ENCODE data around the gene SFTPB. TPM values are rescaled to one million over a fixed set of nuclear protein-coding genes. Genes with fewer than 3 reads are reported as not detected.

Gene SFTPB
- total RNA-seq, 1 donor from 2014 or later = not detected

DNA sequence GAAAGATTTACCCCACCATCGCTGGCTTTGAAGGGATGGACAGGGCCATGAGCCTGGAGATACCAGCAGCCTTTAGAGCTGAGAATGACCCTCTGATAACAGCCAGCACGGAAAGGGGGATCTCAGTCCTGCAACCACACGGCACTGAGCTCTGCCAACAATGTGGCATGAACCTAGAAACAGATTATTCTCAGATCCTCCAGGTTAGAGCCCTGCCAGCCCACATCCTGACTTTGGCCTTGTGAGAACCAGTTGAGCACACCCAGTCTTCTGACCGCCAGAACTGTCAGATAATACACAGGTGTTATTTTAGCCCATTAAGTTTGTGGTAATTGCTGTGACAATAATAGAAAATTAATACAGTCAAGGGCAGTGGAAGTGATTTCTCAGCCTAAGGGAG lies 16.8 kb upstream of the SFTPB start:
- TF ChIP-seq, protein P1, sequence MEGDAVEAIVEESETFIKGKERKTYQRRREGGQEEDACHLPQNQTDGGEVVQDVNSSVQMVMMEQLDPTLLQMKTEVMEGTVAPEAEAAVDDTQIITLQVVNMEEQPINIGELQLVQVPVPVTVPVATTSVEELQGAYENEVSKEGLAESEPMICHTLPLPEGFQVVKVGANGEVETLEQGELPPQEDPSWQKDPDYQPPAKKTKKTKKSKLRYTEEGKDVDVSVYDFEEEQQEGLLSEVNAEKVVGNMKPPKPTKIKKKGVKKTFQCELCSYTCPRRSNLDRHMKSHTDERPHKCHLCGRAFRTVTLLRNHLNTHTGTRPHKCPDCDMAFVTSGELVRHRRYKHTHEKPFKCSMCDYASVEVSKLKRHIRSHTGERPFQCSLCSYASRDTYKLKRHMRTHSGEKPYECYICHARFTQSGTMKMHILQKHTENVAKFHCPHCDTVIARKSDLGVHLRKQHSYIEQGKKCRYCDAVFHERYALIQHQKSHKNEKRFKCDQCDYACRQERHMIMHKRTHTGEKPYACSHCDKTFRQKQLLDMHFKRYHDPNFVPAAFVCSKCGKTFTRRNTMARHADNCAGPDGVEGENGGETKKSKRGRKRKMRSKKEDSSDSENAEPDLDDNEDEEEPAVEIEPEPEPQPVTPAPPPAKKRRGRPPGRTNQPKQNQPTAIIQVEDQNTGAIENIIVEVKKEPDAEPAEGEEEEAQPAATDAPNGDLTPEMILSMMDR (IDR thresholded peaks at IDR 0.05; ENCODE audit: unreplicated experiment) = no peak
- no peaks in the 10 kb centered on the region for H3K9me3 Mint-ChIP-seq
- H3K27ac Mint-ChIP-seq = no peak overlapping the region
- H3K27me3 Mint-ChIP-seq (ENCODE audit: low read depth) = peaks cover 5% of the 10 kb centered on the region
- H3K4me1 Mint-ChIP-seq = no peaks in the 10 kb centered on the region
- no peak overlapping the region for H3K4me3 Mint-ChIP-seq
- H3K36me3 Mint-ChIP-seq = no peaks in the 10 kb centered on the region
- DNase-seq (ENCODE audit: low spot score in 2 of 2, unreplicated experiment in 2 of 2) = no peak

DNA sequence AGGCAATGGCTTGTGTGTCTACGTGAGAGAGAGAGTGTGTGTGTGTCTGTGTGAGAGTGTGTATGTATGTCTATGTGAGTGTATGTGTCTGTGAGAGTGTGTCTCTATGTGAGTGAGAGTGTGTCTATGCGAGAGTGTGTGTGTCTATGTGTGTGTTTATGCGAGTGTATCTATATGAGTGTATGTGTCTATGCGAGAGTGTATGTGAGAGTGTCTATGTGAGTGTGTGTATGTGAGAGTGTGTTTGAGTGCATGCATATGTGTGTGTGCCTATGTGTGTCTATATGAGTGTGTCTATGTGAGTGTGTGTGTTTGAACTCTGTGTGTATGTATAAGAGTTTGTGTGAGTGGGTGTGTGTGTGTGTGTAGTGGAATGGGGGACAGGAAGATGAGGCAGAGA lies 16.4 kb upstream of the SFTPB start:
- H3K27me3 Mint-ChIP-seq (ENCODE audit: low read depth) = peaks cover 5% of the 10 kb centered on the region
- H3K4me3 Mint-ChIP-seq = no peak overlapping the region
- H3K36me3 Mint-ChIP-seq = no peaks in the 10 kb centered on the region

DNA sequence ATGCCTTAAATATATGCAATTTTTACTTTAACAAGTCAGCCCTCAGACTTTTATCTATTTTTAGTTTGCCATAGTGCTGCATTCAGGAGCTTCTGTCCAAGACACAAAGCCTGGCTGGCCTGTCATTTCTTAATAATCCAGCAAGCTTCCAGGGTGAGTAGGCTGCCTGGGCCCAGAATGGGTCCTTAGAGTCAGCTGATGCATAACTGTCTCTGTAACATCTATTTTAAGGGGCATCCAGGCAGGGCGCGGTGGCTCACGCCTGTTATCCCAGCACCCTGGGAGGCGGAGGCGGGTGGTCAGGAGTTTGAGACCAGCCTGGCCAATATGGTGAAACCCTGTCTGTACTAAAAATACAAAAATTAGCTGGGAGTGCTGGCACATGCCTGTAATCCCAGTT lies 14.4 kb upstream of the SFTPB start:
- Mint-ChIP-seq H3K4me1 (peaks cover 8% of the 10 kb centered on the region), H3K4me3 (no peak overlapping the region), H3K27ac (no peak overlapping the region), H3K27me3 (ENCODE audit: low read depth) (peaks cover 3% of the 10 kb centered on the region), H3K9me3 (no peaks in the 10 kb centered on the region), H3K36me3 (no peaks in the 10 kb centered on the region)
- DNase-seq (ENCODE audit: low spot score in 2 of 2, unreplicated experiment in 2 of 2) = no peak
- TF ChIP-seq, protein P1 (IDR thresholded peaks at IDR 0.05; ENCODE audit: unreplicated experiment) = no peak

More for the DNA sequence above, 16.4 kb upstream of the SFTPB start:
- DNase-seq (ENCODE audit: low spot score in 2 of 2, unreplicated experiment in 2 of 2) = no peak
- Mint-ChIP-seq H3K27ac (no peak overlapping the region), H3K9me3 (no peaks in the 10 kb centered on the region), H3K4me1 (no peaks in the 10 kb centered on the region)
- TF ChIP-seq, protein P1 (IDR thresholded peaks at IDR 0.05; ENCODE audit: unreplicated experiment) = no peak

DNA sequence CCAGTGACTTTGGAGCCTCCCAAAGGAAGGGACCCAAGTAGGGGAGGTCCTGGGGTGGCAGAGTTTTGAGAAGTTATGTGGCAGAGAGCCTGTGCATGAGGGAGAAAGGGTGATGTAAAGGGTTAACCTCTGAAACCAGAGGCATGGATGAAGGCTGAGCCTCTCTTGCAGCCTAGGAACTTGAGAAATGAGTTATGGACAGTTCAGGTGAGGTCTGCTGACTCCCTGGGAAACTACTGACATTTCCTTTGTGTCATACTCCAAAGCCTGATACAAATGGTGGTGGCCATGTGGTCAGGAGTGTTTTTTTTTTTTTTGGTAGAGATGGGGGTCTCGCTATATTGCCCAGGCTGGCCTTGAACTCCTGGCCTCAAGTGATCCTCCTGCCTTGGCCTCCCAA lies 13.8 kb upstream of the SFTPB start:
- TF ChIP-seq, protein P1 (IDR thresholded peaks at IDR 0.05; ENCODE audit: unreplicated experiment) = no peak
- Mint-ChIP-seq H3K27me3 (ENCODE audit: low read depth) (no peaks in the 10 kb centered on the region), H3K4me3 (no peak overlapping the region)

DNA sequence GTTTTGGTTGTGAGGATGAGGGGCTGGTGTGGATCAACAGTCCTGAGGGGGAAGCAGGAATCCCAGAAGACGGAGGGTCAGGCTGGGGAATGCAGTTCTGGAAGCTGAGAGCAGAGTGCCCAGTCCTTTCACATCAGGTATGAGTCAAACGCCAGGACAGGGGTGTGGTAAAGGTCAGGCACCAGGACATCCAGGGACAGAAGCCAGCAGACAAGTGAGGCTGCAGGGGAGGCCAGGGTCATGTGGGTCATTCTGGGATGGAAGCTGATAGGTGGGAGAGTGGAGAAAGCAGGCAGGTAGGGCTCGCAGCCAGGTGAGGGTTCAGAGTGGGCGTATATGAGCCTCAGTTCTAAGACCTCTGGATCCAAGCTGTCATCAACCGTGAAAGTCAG lies 13.4 kb upstream of the SFTPB start:
- Mint-ChIP-seq H3K27me3 (ENCODE audit: low read depth) (no peaks in the 10 kb centered on the region), H3K4me1 (peaks cover 8% of the 10 kb centered on the region), H3K27ac (no peak overlapping the region), H3K9me3 (no peaks in the 10 kb centered on the region), H3K4me3 (no peak overlapping the region), H3K36me3 (no peaks in the 10 kb centered on the region)
- TF ChIP-seq, protein P1 (IDR thresholded peaks at IDR 0.05; ENCODE audit: unreplicated experiment) = no peak
- DNase-seq (ENCODE audit: low spot score in 2 of 2, unreplicated experiment in 2 of 2) = no peak

More for the DNA sequence above, 13.8 kb upstream of the SFTPB start:
- no peak overlapping the region for H3K27ac Mint-ChIP-seq
- DNase-seq (ENCODE audit: low spot score in 2 of 2, unreplicated experiment in 2 of 2) = no peak
- no peaks in the 10 kb centered on the region for H3K36me3 Mint-ChIP-seq
- H3K4me1 Mint-ChIP-seq = peaks cover 8% of the 10 kb centered on the region
- no peaks in the 10 kb centered on the region for H3K9me3 Mint-ChIP-seq

Data from mesothelial cell of epicardium (in vitro differentiated cells).